B cell (primary cell): ENCODE measurements around the gene PLCB3. TPM values are rescaled to one million over a fixed set of nuclear protein-coding genes. Genes with fewer than 3 reads are reported as not detected.

ENCODE experiments used
- ATAC-seq: fragments of 200-7000 bp; cut with Tn5 transposase; one replicate; pipeline ENCODE4 v1.10.0; 2021; ENCODE audit warnings: low read depth, mild to moderate bottlenecking, moderate number of reproducible peaks, moderate library complexity
- CTCF ChIA-PET: fragments of 350-600 bp; sonication (Branson Sonifier 250); formaldehyde crosslinking; loops from one replicate; lab custom pipeline; 2021; ENCODE audit warnings: antibody characterized with exemption, inconsistent platforms; lab: Charles Lee
- POLR2A ChIA-PET: fragments of 350-600 bp; sonication (Branson Sonifier 250); formaldehyde crosslinking; loops from one replicate; lab custom pipeline; 2021; ENCODE audit warnings: antibody characterized with exemption; lab: Charles Lee
- DNase-seq: peaks from one replicate; pipeline ENCODE4 v3.0.0; 2013
- H2AFZ ChIP-seq: 2 replicates; pipeline ENCODE4 v1.6.1; 2012; ENCODE audit warnings: mild to moderate bottlenecking, low read depth, low read length; ENCODE audit not compliant: insufficient read depth, poor library complexity, severe bottlenecking
- H3K27ac ChIP-seq, 2 donors: 1 replicate in 1 of 2; 2 replicates in 1 of 2; pipeline ENCODE4 v1.5.1; 2012 to 2013; ENCODE audit warnings: low read length in 2 of 2, mild to moderate bottlenecking in 2 of 2, moderate library complexity in 1 of 2
- H3K27me3 ChIP-seq, 4 experiments: fragments of 200-600 bp in 1 of 4; sonication (generic) in 1 of 4; replicated peaks in 1 of 4; 1 replicate in 2 of 4; 2 replicates in 2 of 4; pipeline versions ENCODE4 v1.6.1 to v1.7.0; 2013 to 2016; ENCODE audit warnings: low read length in 3 of 4, mild to moderate bottlenecking in 2 of 4, mixed read lengths in 1 of 4, moderate library complexity in 1 of 4; ENCODE audit not compliant: insufficient read depth in 4 of 4, control insufficient read depth in 3 of 4; ENCODE audit errors: control extremely low read depth in 1 of 4
- H3K36me3 ChIP-seq, 2 experiments: replicated peaks in 1 of 2; 1 replicate in 1 of 2; 2 replicates in 1 of 2; pipeline versions ENCODE4 v1.6.1 to v1.7.1; 2013; ENCODE audit warnings: low read length in 1 of 2; ENCODE audit not compliant: insufficient read depth in 2 of 2, control insufficient read depth in 1 of 2; ENCODE audit errors: control extremely low read depth in 1 of 2, extremely low read depth in 1 of 2
- H3K4me1 ChIP-seq, 2 donors: fragments of 200-600 bp in 1 of 2; sonication (generic) in 1 of 2; 1 replicate in 1 of 2; 2 replicates in 1 of 2; pipeline versions ENCODE4 v1.5.1 to v1.6.1; 2013 to 2017; ENCODE audit warnings: low read length in 2 of 2; ENCODE audit not compliant: control insufficient read depth in 2 of 2, insufficient read depth in 2 of 2
- H3K4me2 ChIP-seq: replicated peaks from 2 replicates; pipeline ENCODE3; 2012; ENCODE audit warnings: mild to moderate bottlenecking, low read depth, low read length; ENCODE audit not compliant: poor library complexity, severe bottlenecking
- H3K4me3 ChIP-seq, 5 experiments: fragments of 200-600 bp in 1 of 5; sonication (generic) in 1 of 5; 1 replicate in 3 of 5; 2 replicates in 2 of 5; pipeline versions ENCODE4 v1.5.1 to v1.7.0; 2011 to 2016; ENCODE audit warnings: low read length in 4 of 5, mild to moderate bottlenecking in 4 of 5, low read depth in 2 of 5, control low read depth in 1 of 5, moderate library complexity in 1 of 5; ENCODE audit not compliant: insufficient read depth in 1 of 5; ENCODE audit errors: control extremely low read depth in 1 of 5, extremely low read depth in 1 of 5
- H3K79me2 ChIP-seq: fragments of 200-600 bp; sonication (generic); one replicate; pipeline ENCODE4 v1.6.0; 2016; ENCODE audit warnings: low read length; ENCODE audit not compliant: control insufficient read depth, insufficient read depth
- H3K9ac ChIP-seq: fragments of 200-600 bp; sonication (generic); 2 replicates; pipeline ENCODE4 v1.6.1; 2017; ENCODE audit warnings: mild to moderate bottlenecking, low read length, moderate library complexity
- H3K9me3 ChIP-seq, 3 donors: one replicate each; pipeline versions ENCODE4 v1.6.1 to v1.7.1; 2013; ENCODE audit warnings: low read length in 2 of 3; ENCODE audit not compliant: control insufficient read depth in 2 of 3, insufficient read depth in 1 of 3; ENCODE audit errors: control extremely low read depth in 1 of 3
- H4K20me1 ChIP-seq: 2 replicates; pipeline ENCODE4 v1.6.0; 2012; ENCODE audit warnings: mild to moderate bottlenecking, low read length; ENCODE audit not compliant: insufficient read depth, control insufficient read depth, poor library complexity, severe bottlenecking
- H3K27ac Mint-ChIP-seq: one replicate; pipeline ENCODE4 v1.8.0; 2021; ENCODE audit warnings: mixed read lengths
- H3K27me3 Mint-ChIP-seq: one replicate; pipeline ENCODE4 v1.8.0; 2021; ENCODE audit warnings: mixed read lengths
- H3K4me1 Mint-ChIP-seq: one replicate; pipeline ENCODE4 v1.8.0; 2021; ENCODE audit warnings: mixed read lengths
- H3K4me3 Mint-ChIP-seq: one replicate; pipeline ENCODE4 v1.8.0; 2021; ENCODE audit warnings: mixed read lengths
- H3K9me3 Mint-ChIP-seq: one replicate; pipeline ENCODE4 v1.8.0; 2022; ENCODE audit warnings: mixed read lengths; ENCODE audit not compliant: insufficient read depth
- EZH2 ChIP-seq: IDR thresholded peaks from 2 replicates; pipeline ENCODE4 v1.6.1; 2012; ENCODE audit warnings: borderline replicate concordance, low read depth, mild to moderate bottlenecking, moderate library complexity, low read length; ENCODE audit not compliant: insufficient read depth, poor library complexity, severe bottlenecking
- WGBS: methylation state at CpG from one replicate; pipeline ENCODE4 v1.1.5; 2013; ENCODE audit warnings: missing lambda C conversion rate; ENCODE audit not compliant: insufficient coverage; 5-methylcytosine and 5-hydroxymethylcytosine counted together
- intact Hi-C: fragments of 100-400 bp; cut with micrococcal nuclease; formaldehyde crosslinking; loops from one replicate; pipeline ENCODE4 v1.10.0; 2022
- polyA plus RNA-seq: library from polyadenylated mRNA; depleted of rRNA; stranded (reverse); fragments of >200 nt; gene quantifications from 2 replicates; pipeline ENCODE4 v1.2.3, GENCODE V29; 2012
- total RNA-seq, 2 donors: library from RNA; stranded (reverse); fragments of 120-200 nt in 1 of 2; gene quantifications; 1 replicate in 1 of 2; 2 replicates in 1 of 2; pipeline versions ENCODE4 v1.2.3 to v1.2.4, GENCODE V29; 2013 to 2022
- TF ChIP-seq, protein P1 (sequence below): fragments of 200-600 bp; IDR thresholded peaks from one replicate; pipeline ENCODE4 v1.8.0; 2022; ENCODE audit warnings: antibody characterized with exemption, mild to moderate bottlenecking

Gene PLCB3
- total and polyA plus RNA-seq, 2 donors (not counting 1 experiment from before 2014, with no cell fraction given) = 3.0 to 8.1 TPM

DNA sequence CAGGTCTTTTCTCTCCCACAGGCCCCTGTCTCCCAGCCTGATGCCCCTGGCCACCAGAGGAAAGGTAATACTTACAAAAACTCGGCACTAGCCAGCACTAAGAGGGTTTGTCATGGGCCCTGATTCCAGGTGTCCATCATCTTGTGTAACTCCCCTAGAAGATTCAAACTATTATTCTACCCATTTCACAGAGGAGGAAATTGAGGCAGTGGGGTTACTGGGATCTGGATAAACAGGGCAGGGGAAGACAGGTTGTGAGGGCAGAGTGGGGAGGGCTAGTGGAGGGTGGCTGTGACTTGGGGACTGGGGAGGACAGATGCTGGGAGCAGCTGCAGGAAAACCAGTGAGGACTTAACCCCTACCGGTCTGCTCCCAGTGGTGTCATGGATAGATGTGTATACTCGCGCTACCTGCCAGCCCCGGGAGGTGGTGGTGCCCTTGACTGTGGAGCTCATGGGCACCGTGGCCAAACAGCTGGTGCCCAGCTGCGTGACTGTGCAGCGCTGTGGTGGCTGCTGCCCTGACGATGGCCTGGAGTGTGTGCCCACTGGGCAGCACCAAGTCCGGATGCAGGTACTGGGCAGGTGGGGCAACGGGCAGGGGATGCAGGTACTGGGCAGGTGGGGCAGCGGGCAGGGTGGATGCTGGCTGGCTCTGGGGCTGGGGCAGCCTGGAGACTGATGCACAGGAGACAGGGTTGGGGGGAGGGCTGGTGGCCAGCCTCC lies 15.7 kb upstream of the PLCB3 start:
- Histone ChIP-seq H3K4me1 (peaks cover 36 to 73% of the 10 kb centered on the region in 2 donors), H3K27me3 (no peaks in the 10 kb centered on the region), H3K79me2 (peaks cover 23% of the 10 kb centered on the region), H3K36me3 (peaks cover 0 to 27% of the 10 kb centered on the region in 2 experiments), H3K4me2 (peak overlapping the region; percentile 99), H3K9ac (peak overlapping the region; percentile 89), H2AFZ (peak overlapping the region; percentile 64), H3K9me3 (no peaks in the 10 kb centered on the region), H3K27ac (peak overlapping the region; percentile 65 to 85), H3K4me3 (peak overlapping the region; percentile 53 to 84 (median 67)), H4K20me1 (peaks cover 25% of the 10 kb centered on the region)
- Mint-ChIP-seq H3K4me1 (peaks cover 63% of the 10 kb centered on the region), H3K9me3 (no peaks in the 10 kb centered on the region), H3K4me3 (peak overlapping the region; percentile 96), H3K27me3 (no peaks in the 10 kb centered on the region), H3K27ac (peak overlapping the region; percentile 96)
- DNase-seq (no peak), ATAC-seq (no peak)
- 91% methylated on average over 12 of the region's 12 CpGs for WGBS
- intact Hi-C loops = no loop called here
- TF ChIP-seq EZH2 = no peak
- TF ChIP-seq, protein P1, sequence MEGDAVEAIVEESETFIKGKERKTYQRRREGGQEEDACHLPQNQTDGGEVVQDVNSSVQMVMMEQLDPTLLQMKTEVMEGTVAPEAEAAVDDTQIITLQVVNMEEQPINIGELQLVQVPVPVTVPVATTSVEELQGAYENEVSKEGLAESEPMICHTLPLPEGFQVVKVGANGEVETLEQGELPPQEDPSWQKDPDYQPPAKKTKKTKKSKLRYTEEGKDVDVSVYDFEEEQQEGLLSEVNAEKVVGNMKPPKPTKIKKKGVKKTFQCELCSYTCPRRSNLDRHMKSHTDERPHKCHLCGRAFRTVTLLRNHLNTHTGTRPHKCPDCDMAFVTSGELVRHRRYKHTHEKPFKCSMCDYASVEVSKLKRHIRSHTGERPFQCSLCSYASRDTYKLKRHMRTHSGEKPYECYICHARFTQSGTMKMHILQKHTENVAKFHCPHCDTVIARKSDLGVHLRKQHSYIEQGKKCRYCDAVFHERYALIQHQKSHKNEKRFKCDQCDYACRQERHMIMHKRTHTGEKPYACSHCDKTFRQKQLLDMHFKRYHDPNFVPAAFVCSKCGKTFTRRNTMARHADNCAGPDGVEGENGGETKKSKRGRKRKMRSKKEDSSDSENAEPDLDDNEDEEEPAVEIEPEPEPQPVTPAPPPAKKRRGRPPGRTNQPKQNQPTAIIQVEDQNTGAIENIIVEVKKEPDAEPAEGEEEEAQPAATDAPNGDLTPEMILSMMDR = no peak
- POLR2A ChIA-PET = interaction anchor here (0.9 to 2.7 kb wide), 3 partner anchors 10 to 608 kb away, joined by 3 to 8 read pairs (median 6); partner anchors contain the start of gene FERMT3
- CTCF ChIA-PET = interaction anchor here (1.0 to 2.2 kb wide), 4 partner anchors 29 to 65 kb away, joined by 3 to 10 read pairs (median 4); partner anchors contain the start of gene FERMT3

DNA sequence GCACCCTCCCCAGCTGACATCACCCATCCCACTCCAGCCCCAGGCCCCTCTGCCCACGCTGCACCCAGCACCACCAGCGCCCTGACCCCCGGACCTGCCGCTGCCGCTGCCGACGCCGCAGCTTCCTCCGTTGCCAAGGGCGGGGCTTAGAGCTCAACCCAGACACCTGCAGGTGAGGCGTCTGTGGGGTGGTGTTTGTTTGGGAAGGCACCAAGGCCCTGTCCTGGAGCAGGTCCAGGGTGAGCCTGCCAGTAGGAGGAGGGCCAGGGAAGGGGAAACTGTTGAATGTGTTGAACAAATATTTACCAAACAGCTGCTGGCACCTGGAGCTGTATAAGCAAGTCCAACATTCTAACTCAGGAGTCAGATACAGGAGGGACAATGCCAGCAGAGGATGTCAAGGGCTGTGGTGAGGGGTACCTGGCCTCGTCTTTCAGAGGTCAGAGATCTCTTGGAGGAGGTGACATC lies 13.8 kb upstream of the PLCB3 start:
- DNase-seq (no peak), ATAC-seq (no peak)
- Histone ChIP-seq H3K9ac (no peak overlapping the region), H3K79me2 (peaks cover 24% of the 10 kb centered on the region), H3K27ac (peak overlapping the region in 1 of 2 donors; percentile 98), H3K27me3 (no peaks in the 10 kb centered on the region), H3K4me3 (no peak overlapping the region), H3K36me3 (peaks cover 0 to 28% of the 10 kb centered on the region in 2 experiments), H3K4me1 (peaks cover 33 to 67% of the 10 kb centered on the region in 2 donors), H4K20me1 (peaks cover 26% of the 10 kb centered on the region), H3K9me3 (no peaks in the 10 kb centered on the region), H3K4me2 (peak overlapping the region; percentile 38), H2AFZ (no peak overlapping the region)
- WGBS = 97% methylated on average over 10 of the region's 12 CpGs
- POLR2A ChIA-PET = interaction anchor here (1.0 to 2.7 kb wide), 3 partner anchors 8 to 54 kb away, joined by 3 to 8 read pairs (median 4); no protein-coding TSS in a partner anchor
- peaks cover 57% of the 10 kb centered on the region for H3K4me1 Mint-ChIP-seq
- intact Hi-C loops = no loop called here
- CTCF ChIA-PET = interaction anchor here (0.8 to 1.2 kb wide), 3 partner anchors 12 to 30 kb away, joined by 3 read pairs; no protein-coding TSS in a partner anchor
- H3K4me3 Mint-ChIP-seq = peak overlapping the region; percentile 53
- H3K27me3 Mint-ChIP-seq = no peaks in the 10 kb centered on the region
- peak overlapping the region; percentile 56 for H3K27ac Mint-ChIP-seq
- no peak for TF ChIP-seq EZH2
- TF ChIP-seq, protein P1 = no peak
- no peaks in the 10 kb centered on the region for H3K9me3 Mint-ChIP-seq
